Ovary (tissue), 10 donors: ENCODE measurements around the gene SLFN14. TPM values are rescaled to one million over a fixed set of nuclear protein-coding genes. Genes with fewer than 3 reads are reported as not detected.

Experiments
- DNase-seq, 5 donors: peaks; one replicate each; pipeline ENCODE4 v3.0.0-alpha.2; 2019 to 2020
- H3K27ac ChIP-seq, 2 donors: fragments of 200-600 bp; one replicate each; pipeline versions ENCODE4 v1.5.1 to v1.8.0; 2019 to 2022
- H3K27me3 ChIP-seq: fragments of 200-600 bp; one replicate; pipeline ENCODE4 v1.8.0; 2022
- H3K36me3 ChIP-seq: fragments of 200-600 bp; sonication (generic); one replicate; pipeline ENCODE4 v1.5.1; 2019
- H3K4me1 ChIP-seq: one replicate; pipeline ENCODE4 v1.8.1; 2013; ENCODE audit warnings: mild to moderate bottlenecking, moderate library complexity; ENCODE audit not compliant: insufficient read depth
- H3K4me3 ChIP-seq: fragments of 200-600 bp; sonication (generic); one replicate; pipeline ENCODE4 v1.5.1; 2017
- H3K9me3 ChIP-seq, 2 donors: fragments of 200-600 bp in 1 of 2; sonication (generic) in 1 of 2; one replicate each; pipeline versions ENCODE4 v1.5.1 to v1.8.1; 2013 to 2019; ENCODE audit warnings: mild to moderate bottlenecking in 1 of 2, moderate library complexity in 1 of 2
- CTCF ChIP-seq, 3 donors: fragments of 450-650 bp in 2 of 3; fragments of 200-600 bp in 1 of 3; IDR thresholded peaks; one replicate each; pipeline versions ENCODE4 v1.5.1 to v1.8.0; 2016 to 2022; ENCODE audit warnings: antibody characterized with exemption in 3 of 3, mild to moderate bottlenecking in 1 of 3
- EP300 ChIP-seq: sonication (generic); formaldehyde crosslinking; IDR thresholded peaks from one replicate; pipeline ENCODE4 v1.6.1; 2017; ENCODE audit warnings: antibody characterized with exemption
- POLR2A ChIP-seq: fragments of 450-650 bp; IDR thresholded peaks from one replicate; pipeline ENCODE4 v1.6.1; 2017; ENCODE audit warnings: antibody characterized with exemption, mild to moderate bottlenecking, moderate library complexity
- WGBS, 3 donors: extraction: QIAGEN DNeasy Blood & Tissue Kit in 1 of 3; methylation state at CpG; one replicate each; pipeline versions ENCODE4 v1.1.5 to v1.1.7; 2013 to 2017; 5-methylcytosine and 5-hydroxymethylcytosine counted together
- intact Hi-C, 4 donors: fragments of 100-400 bp; cut with DNase I; formaldehyde crosslinking; loops; one replicate each; pipeline versions ENCODE4 v1.11.0 to v1.15.1; 2022 to 2023
- long read RNA-seq, 3 donors: library from polyadenylated mRNA in 2 of 3; unstranded in 2 of 3; transcript quantifications; one replicate each; pipeline ENCODE4 v2.0.0 and lab custom pipeline, GENCODE V29; 2021 to 2026
- polyA plus RNA-seq, 2 donors: library from polyadenylated mRNA; stranded (reverse); fragments of 200-250 nt in 1 of 2; fragments of 350-450 nt in 1 of 2; fragmentation: Illumina TruSeq in 1 of 2; extraction: RNeasy Lipid Tissue Mini Kit (QIAGEN cat#74804) in 1 of 2; gene quantifications; one replicate each; pipeline ENCODE4 v1.2.3, GENCODE V29; 2013 to 2014
- total RNA-seq, 7 donors: library from RNA; depleted of rRNA in 2 of 7; stranded (reverse); fragments of >200 nt in 2 of 7; fragmentation: NEBNext Ultra II Directional in 3 of 7; extraction: Animal tissue kit (Norgen Biotek cat#: 25700) in 3 of 7; gene quantifications; one replicate each; pipeline versions ENCODE4 v1.1.0 to v1.2.4, GENCODE V29; 2016 to 2023
- donor health status: DM: no; HTN: no; CAD: no; lungs with moderate emphysema.
- donor health status: DM: no; HTN: no; CAD: no.
- donor health status: Bipolar disorder and iron deficiency.
- donor health status: DM: yes; HTN: yes; CAD: no.
- donor health status: DM: no; HTN: no; CAD: no.
- donor health status: DM: yes; HTN: yes; CAD: no.

The SLFN14 gene
- not detected for total RNA-seq
- not detected for polyA plus RNA-seq
- long read RNA-seq, donor 1: 0 reads
- long read RNA-seq, donor 2: 0 reads
- long read RNA-seq, donor 3: 0 reads

DNA sequence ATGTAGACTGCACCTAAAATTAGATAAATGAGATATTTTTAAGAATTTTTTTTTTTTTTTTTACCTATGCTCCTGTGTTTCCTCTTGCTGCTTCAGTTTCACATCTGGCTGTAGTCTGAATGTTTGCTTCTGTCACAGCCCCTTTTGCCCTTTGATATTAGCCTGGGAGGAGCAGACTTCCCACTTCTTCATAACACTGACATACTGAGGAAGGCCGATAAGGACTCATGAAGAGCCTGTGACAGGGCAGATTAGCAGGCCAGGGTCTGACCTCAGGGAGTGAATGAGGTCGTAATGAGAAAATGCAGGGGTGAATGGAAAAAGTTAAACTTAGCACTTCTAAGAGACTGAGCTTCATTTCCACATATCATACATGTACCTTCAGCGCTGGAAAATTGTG lies at the start of gene SLFN14:
Gene SLFN14, minus strand, starts transcription at position 117 of the 400 bp plus-strand sequence. CDS start 2,757 bp downstream, outside the sequence.
- Histone ChIP-seq H3K9me3 (no peaks in the 10 kb centered on the region), H3K27me3 (no peaks in the 10 kb centered on the region), H3K4me3 (no peak within 1 kb of the TSS), H3K27ac (no peak within 1 kb of the TSS), H3K36me3 (no peaks in the 10 kb centered on the region), H3K4me1 (no peaks in the 10 kb centered on the region)
- intact Hi-C loops: no loop called here
- no peak for DNase-seq
- WGBS, 3 donors: 52 to 57% (median 56%) methylated on average over 3 of the region's 3 CpGs
- TF ChIP-seq CTCF (IDR thresholded peaks at IDR 0.05) (no peak), POLR2A (no peak), EP300 (no peak)

- Histone ChIP-seq H3K27ac (no peak overlapping the region), H3K4me1 (no peaks in the 10 kb centered on the region), H3K4me3 (no peak overlapping the region), H3K27me3 (no peaks in the 10 kb centered on the region), H3K9me3 (no peaks in the 10 kb centered on the region), H3K36me3 (no peaks in the 10 kb centered on the region)
- WGBS, 3 donors: 95 to 96% (median 96%) methylated on average over 4 of the region's 4 CpGs
- intact Hi-C loops: loop anchor here (5.0 to 10.0 kb wide), 2 partner anchors 135 to 137 kb away; no protein-coding TSS in a partner anchor
- no peak for DNase-seq
- TF ChIP-seq CTCF (IDR thresholded peaks at IDR 0.05): no peak
- TF ChIP-seq EP300: no peak
- no peak for TF ChIP-seq POLR2A
These were observed 49.2 kb upstream of the SLFN14 start for GRCh38 chr17:35609831-35610230.

GRCh38 chr17:35607239-35607847 lies 46.7 kb upstream of the SLFN14 start:
- no peak overlapping the region for H3K4me3 ChIP-seq
- H3K9me3 ChIP-seq: no peaks in the 10 kb centered on the region
- no peaks in the 10 kb centered on the region for H3K27me3 ChIP-seq
- TF ChIP-seq POLR2A: no peak
- H3K27ac ChIP-seq: no peak overlapping the region
- no peaks in the 10 kb centered on the region for H3K36me3 ChIP-seq
- 12 to 21% (median 16%) methylated on average over 3 of the region's 3 CpGs for WGBS, 3 donors
- H3K4me1 ChIP-seq: no peaks in the 10 kb centered on the region
- intact Hi-C loops: loop anchor here in 1 of 4 donors (10.0 kb wide), 1 partner anchor 137 kb away; no protein-coding TSS in a partner anchor
- DNase-seq: no peak

GRCh38 chr17:35605678-35606077 lies 45.1 kb upstream of the SLFN14 start:
- WGBS, 3 donors: 78 to 83% (median 82%) methylated on average over 2 of the region's 2 CpGs
- no peak for DNase-seq
- Histone ChIP-seq H3K9me3 (no peaks in the 10 kb centered on the region), H3K4me1 (no peaks in the 10 kb centered on the region), H3K27ac (no peak overlapping the region), H3K27me3 (no peaks in the 10 kb centered on the region), H3K36me3 (no peaks in the 10 kb centered on the region), H3K4me3 (no peak overlapping the region)
- intact Hi-C loops: loop anchor here in 1 of 4 donors (10.0 kb wide), 1 partner anchor 139 kb away; no protein-coding TSS in a partner anchor
- TF ChIP-seq EP300 (no peak), CTCF (IDR thresholded peaks at IDR 0.05) (no peak), POLR2A (no peak)

DNA sequence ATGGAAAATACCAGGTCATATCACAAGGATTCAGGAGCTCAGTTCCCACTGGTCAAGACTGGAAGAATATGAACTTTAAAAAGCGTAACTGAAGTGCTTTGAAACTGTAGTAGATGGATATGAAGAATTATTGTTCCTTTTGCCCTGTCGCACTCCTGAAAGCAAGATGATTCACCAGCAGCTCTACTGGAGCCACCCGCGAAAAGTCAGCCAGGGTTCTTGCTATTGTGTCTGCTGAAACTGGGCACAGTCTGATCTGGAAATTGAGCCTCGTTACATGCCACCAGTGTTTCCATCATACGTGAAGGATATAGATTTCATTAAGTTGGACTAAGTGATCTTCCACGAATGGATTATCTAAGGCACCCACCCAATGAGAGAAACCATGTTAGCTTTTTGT lies 43.1 kb upstream of the SLFN14 start:
- WGBS, 3 donors: 86 to 88% (median 87%) methylated on average over 7 of the region's 7 CpGs
- DNase-seq: no peak
- no peaks in the 10 kb centered on the region for H3K4me1 ChIP-seq
- H3K27ac ChIP-seq: no peak overlapping the region
- no peak for TF ChIP-seq POLR2A
- no peak for TF ChIP-seq EP300
- no peak for TF ChIP-seq CTCF (IDR thresholded peaks at IDR 0.05)
- no peaks in the 10 kb centered on the region for H3K27me3 ChIP-seq
- no peak overlapping the region for H3K4me3 ChIP-seq
- no peaks in the 10 kb centered on the region for H3K9me3 ChIP-seq
- intact Hi-C loops: loop anchor here in 1 of 4 donors (10.0 kb wide), 1 partner anchor 141 kb away; no protein-coding TSS in a partner anchor
- H3K36me3 ChIP-seq: no peaks in the 10 kb centered on the region
